ENCODE measurements around the gene TBX21.

TBX21 gene

GRCh38 chr17:47699536-47699840 is 33.5 kb upstream of the TBX21 start:
- Histone ChIP-seq H3K4me3 (no peak overlapping the region), H3K27ac (no peak overlapping the region)
- no peak for TF ChIP-seq CTCF (IDR thresholded peaks at IDR 0.05)
- DNase-seq (ENCODE audit: low spot score) = no peak

GRCh38 chr17:47700471-47701449 is 32.3 kb upstream of the TBX21 start:
- no peak overlapping the region for H3K27ac ChIP-seq
- TF ChIP-seq CTCF (IDR thresholded peaks at IDR 0.05) = no peak
- no peak overlapping the region for H3K4me3 ChIP-seq
- DNase-seq (ENCODE audit: low spot score) = no peak

- no peak for TF ChIP-seq CTCF (IDR thresholded peaks at IDR 0.05)
- DNase-seq (ENCODE audit: low spot score) = no peak
- H3K4me3 ChIP-seq = no peak overlapping the region
- H3K27ac ChIP-seq = no peak overlapping the region
These were observed 31.4 kb upstream of the TBX21 start for GRCh38 chr17:47701608-47702007.

- no peak for TF ChIP-seq CTCF (IDR thresholded peaks at IDR 0.05)
- DNase-seq (ENCODE audit: low spot score) = no peak
- no peak overlapping the region for H3K4me3 ChIP-seq
- H3K27ac ChIP-seq = no peak overlapping the region
These were observed 30.5 kb upstream of the TBX21 start for GRCh38 chr17:47702391-47702995.

- no peak for TF ChIP-seq CTCF (IDR thresholded peaks at IDR 0.05)
- DNase-seq (ENCODE audit: low spot score) = no peak
- no peak overlapping the region for H3K27ac ChIP-seq
- no peak overlapping the region for H3K4me3 ChIP-seq
These were observed 29.8 kb upstream of the TBX21 start for GRCh38 chr17:47703191-47703591.

GRCh38 chr17:47703671-47704070 is 29.4 kb upstream of the TBX21 start:
- no peak for TF ChIP-seq CTCF (IDR thresholded peaks at IDR 0.05)
- Histone ChIP-seq H3K27ac (no peak overlapping the region), H3K4me3 (no peak overlapping the region)
- no peak for DNase-seq (ENCODE audit: low spot score)

GRCh38 chr17:47704116-47704515 is 28.9 kb upstream of the TBX21 start:
- no peak for DNase-seq (ENCODE audit: low spot score)
- Histone ChIP-seq H3K27ac (no peak overlapping the region), H3K4me3 (no peak overlapping the region)
- TF ChIP-seq CTCF (IDR thresholded peaks at IDR 0.05) = no peak

Measured in coronary artery (tissue), 2 donors.